Measurements from ENCODE around the gene MYO9B.

- TF ChIP-seq, protein P1, sequence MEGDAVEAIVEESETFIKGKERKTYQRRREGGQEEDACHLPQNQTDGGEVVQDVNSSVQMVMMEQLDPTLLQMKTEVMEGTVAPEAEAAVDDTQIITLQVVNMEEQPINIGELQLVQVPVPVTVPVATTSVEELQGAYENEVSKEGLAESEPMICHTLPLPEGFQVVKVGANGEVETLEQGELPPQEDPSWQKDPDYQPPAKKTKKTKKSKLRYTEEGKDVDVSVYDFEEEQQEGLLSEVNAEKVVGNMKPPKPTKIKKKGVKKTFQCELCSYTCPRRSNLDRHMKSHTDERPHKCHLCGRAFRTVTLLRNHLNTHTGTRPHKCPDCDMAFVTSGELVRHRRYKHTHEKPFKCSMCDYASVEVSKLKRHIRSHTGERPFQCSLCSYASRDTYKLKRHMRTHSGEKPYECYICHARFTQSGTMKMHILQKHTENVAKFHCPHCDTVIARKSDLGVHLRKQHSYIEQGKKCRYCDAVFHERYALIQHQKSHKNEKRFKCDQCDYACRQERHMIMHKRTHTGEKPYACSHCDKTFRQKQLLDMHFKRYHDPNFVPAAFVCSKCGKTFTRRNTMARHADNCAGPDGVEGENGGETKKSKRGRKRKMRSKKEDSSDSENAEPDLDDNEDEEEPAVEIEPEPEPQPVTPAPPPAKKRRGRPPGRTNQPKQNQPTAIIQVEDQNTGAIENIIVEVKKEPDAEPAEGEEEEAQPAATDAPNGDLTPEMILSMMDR (IDR thresholded peaks at IDR 0.05): no peak
- TF ChIP-seq POLR2A (IDR thresholded peaks at IDR 0.05): peak in 1 of 2 donors; percentile 55
Observed at GRCh38 chr19:17215127-17215971, 139.8 kb downstream of the MYO9B start, which contains the start of gene USE1.

All from heart left ventricle (tissue), 13 donors.